Activated naive CD4-positive, alpha-beta T cell treated with anti-CD3 and anti-CD28 coated beads, Interleukin-2, amount 50 U/mL, for 24 hours (primary cell): ENCODE results near the gene CFDP1.

Source experiments
- H3K27ac Mint-ChIP-seq: one replicate; pipeline ENCODE4 v1.8.0; 2021; ENCODE audit warnings: mild to moderate bottlenecking, mixed read lengths
- H3K27me3 Mint-ChIP-seq: one replicate; pipeline ENCODE4 v1.8.0; 2021; ENCODE audit warnings: mixed read lengths
- H3K36me3 Mint-ChIP-seq: one replicate; pipeline ENCODE4 v1.8.0; 2021; ENCODE audit warnings: mixed read lengths
- H3K4me1 Mint-ChIP-seq: one replicate; pipeline ENCODE4 v1.8.0; 2021; ENCODE audit warnings: mixed read lengths
- H3K4me3 Mint-ChIP-seq: one replicate; pipeline ENCODE4 v1.8.0; 2021; ENCODE audit warnings: mild to moderate bottlenecking, mixed read lengths
- H3K9me3 Mint-ChIP-seq: one replicate; pipeline ENCODE4 v1.8.0; 2021; ENCODE audit warnings: mixed read lengths

Gene CFDP1

GRCh38 chr16:75310541-75310940 lies 122.8 kb downstream of the CFDP1 start:
- peaks cover 30% of the 10 kb centered on the region for H3K4me1 Mint-ChIP-seq
- no peaks in the 10 kb centered on the region for H3K9me3 Mint-ChIP-seq
- no peaks in the 10 kb centered on the region for H3K27me3 Mint-ChIP-seq
- H3K36me3 Mint-ChIP-seq = peaks cover 14% of the 10 kb centered on the region
- H3K27ac Mint-ChIP-seq = no peak overlapping the region
- no peak overlapping the region for H3K4me3 Mint-ChIP-seq

GRCh38 chr16:75309899-75310430 lies 123.3 kb downstream of the CFDP1 start:
- H3K9me3 Mint-ChIP-seq = no peaks in the 10 kb centered on the region
- peaks cover 18% of the 10 kb centered on the region for H3K36me3 Mint-ChIP-seq
- no peak overlapping the region for H3K27ac Mint-ChIP-seq
- H3K4me1 Mint-ChIP-seq = peaks cover 35% of the 10 kb centered on the region
- H3K4me3 Mint-ChIP-seq = no peak overlapping the region
- H3K27me3 Mint-ChIP-seq = no peaks in the 10 kb centered on the region

- Mint-ChIP-seq H3K36me3 (peaks cover 25% of the 10 kb centered on the region), H3K27ac (no peak overlapping the region), H3K27me3 (no peaks in the 10 kb centered on the region), H3K9me3 (no peaks in the 10 kb centered on the region), H3K4me1 (peaks cover 40% of the 10 kb centered on the region), H3K4me3 (no peak overlapping the region)
Observed at GRCh38 chr16:75309156-75309555, 124.1 kb downstream of the CFDP1 start.

- Mint-ChIP-seq H3K4me3 (no peak overlapping the region), H3K36me3 (peaks cover 27% of the 10 kb centered on the region), H3K4me1 (peaks cover 40% of the 10 kb centered on the region), H3K27ac (no peak overlapping the region), H3K27me3 (no peaks in the 10 kb centered on the region), H3K9me3 (no peaks in the 10 kb centered on the region)
Observed at GRCh38 chr16:75308011-75308410, 125.3 kb downstream of the CFDP1 start.

- Mint-ChIP-seq H3K27ac (no peak overlapping the region), H3K4me1 (peaks cover 40% of the 10 kb centered on the region), H3K4me3 (no peak overlapping the region), H3K27me3 (no peaks in the 10 kb centered on the region), H3K36me3 (peaks cover 27% of the 10 kb centered on the region), H3K9me3 (no peaks in the 10 kb centered on the region)
Observed at GRCh38 chr16:75307506-75307905, 125.8 kb downstream of the CFDP1 start.

GRCh38 chr16:75306099-75306762 lies 127.1 kb downstream of the CFDP1 start:
- Mint-ChIP-seq H3K9me3 (no peaks in the 10 kb centered on the region), H3K4me3 (no peak overlapping the region), H3K27ac (peak overlapping the region; percentile 21), H3K4me1 (peaks cover 40% of the 10 kb centered on the region), H3K36me3 (peaks cover 33% of the 10 kb centered on the region), H3K27me3 (no peaks in the 10 kb centered on the region)

- H3K9me3 Mint-ChIP-seq = no peaks in the 10 kb centered on the region
- H3K4me3 Mint-ChIP-seq = no peak overlapping the region
- peaks cover 34% of the 10 kb centered on the region for H3K36me3 Mint-ChIP-seq
- H3K27me3 Mint-ChIP-seq = no peaks in the 10 kb centered on the region
- peaks cover 40% of the 10 kb centered on the region for H3K4me1 Mint-ChIP-seq
- H3K27ac Mint-ChIP-seq = peak overlapping the region; percentile 88
Observed at GRCh38 chr16:75305364-75306098, 127.8 kb downstream of the CFDP1 start.

GRCh38 chr16:75304521-75305363 lies 128.6 kb downstream of the CFDP1 start:
- peaks cover 35% of the 10 kb centered on the region for H3K36me3 Mint-ChIP-seq
- H3K4me1 Mint-ChIP-seq = peaks cover 40% of the 10 kb centered on the region
- H3K4me3 Mint-ChIP-seq = no peak overlapping the region
- no peaks in the 10 kb centered on the region for H3K27me3 Mint-ChIP-seq
- H3K27ac Mint-ChIP-seq = peak overlapping the region; percentile 88
- H3K9me3 Mint-ChIP-seq = no peaks in the 10 kb centered on the region

- Mint-ChIP-seq H3K36me3 (peaks cover 40% of the 10 kb centered on the region), H3K9me3 (no peaks in the 10 kb centered on the region), H3K4me1 (peaks cover 23% of the 10 kb centered on the region), H3K4me3 (no peak overlapping the region), H3K27me3 (no peaks in the 10 kb centered on the region), H3K27ac (no peak overlapping the region)
Observed at GRCh38 chr16:75301804-75302203, 131.5 kb downstream of the CFDP1 start.

GRCh38 chr16:75298267-75298666 lies 135.0 kb downstream of the CFDP1 start:
- Mint-ChIP-seq H3K27me3 (no peaks in the 10 kb centered on the region), H3K9me3 (no peaks in the 10 kb centered on the region), H3K4me1 (no peaks in the 10 kb centered on the region), H3K27ac (no peak overlapping the region), H3K36me3 (peaks cover 35% of the 10 kb centered on the region), H3K4me3 (no peak overlapping the region)

GRCh38 chr16:75296606-75297005 lies 136.7 kb downstream of the CFDP1 start:
- Mint-ChIP-seq H3K36me3 (peaks cover 43% of the 10 kb centered on the region), H3K4me3 (no peak overlapping the region), H3K9me3 (no peaks in the 10 kb centered on the region), H3K27ac (no peak overlapping the region), H3K4me1 (no peaks in the 10 kb centered on the region), H3K27me3 (no peaks in the 10 kb centered on the region)

GRCh38 chr16:75294773-75295459 lies 138.4 kb downstream of the CFDP1 start:
- Mint-ChIP-seq H3K4me1 (no peaks in the 10 kb centered on the region), H3K27ac (no peak overlapping the region), H3K9me3 (no peaks in the 10 kb centered on the region), H3K36me3 (peaks cover 43% of the 10 kb centered on the region), H3K27me3 (no peaks in the 10 kb centered on the region), H3K4me3 (no peak overlapping the region)

- Mint-ChIP-seq H3K36me3 (peaks cover 38% of the 10 kb centered on the region), H3K4me3 (no peak overlapping the region)
Observed at GRCh38 chr16:75293772-75294171, 139.5 kb downstream of the CFDP1 start.

GRCh38 chr16:75293173-75293572 lies 140.1 kb downstream of the CFDP1 start:
- Mint-ChIP-seq H3K36me3 (peaks cover 41% of the 10 kb centered on the region), H3K27me3 (peaks cover 3% of the 10 kb centered on the region), H3K27ac (no peak overlapping the region), H3K9me3 (no peaks in the 10 kb centered on the region), H3K4me1 (peaks cover 17% of the 10 kb centered on the region), H3K4me3 (no peak overlapping the region)

More at GRCh38 chr16:75293772-75294171, 139.5 kb downstream of the CFDP1 start:
- H3K27ac Mint-ChIP-seq = no peak overlapping the region
- peaks cover 11% of the 10 kb centered on the region for H3K4me1 Mint-ChIP-seq
- H3K9me3 Mint-ChIP-seq = no peaks in the 10 kb centered on the region
- no peaks in the 10 kb centered on the region for H3K27me3 Mint-ChIP-seq

GRCh38 chr16:75292691-75293090 lies 140.6 kb downstream of the CFDP1 start:
- Mint-ChIP-seq H3K9me3 (no peaks in the 10 kb centered on the region), H3K4me1 (peaks cover 18% of the 10 kb centered on the region), H3K27me3 (peaks cover 3% of the 10 kb centered on the region), H3K4me3 (no peak overlapping the region), H3K27ac (no peak overlapping the region), H3K36me3 (peaks cover 40% of the 10 kb centered on the region)
